H9 (cell line): ENCODE results near the gene CNTN2. TPM values are rescaled to one million over a fixed set of nuclear protein-coding genes. Genes with fewer than 3 reads are reported as not detected.

Source experiments
- DNase-seq: peaks from one replicate; pipeline ENCODE4 v3.0.0-alpha.2; 2017
- H2AFZ ChIP-seq: one replicate; pipeline ENCODE4 v1.6.1; 2013; ENCODE audit warnings: mild to moderate bottlenecking, low read length, control low read depth, moderate library complexity
- H2AK5ac ChIP-seq: 2 replicates; pipeline ENCODE4 v1.6.1; 2013; ENCODE audit warnings: low read length, control low read depth, mixed read lengths; ENCODE audit not compliant: insufficient read length
- H2BK120ac ChIP-seq: one replicate; pipeline ENCODE4 v1.6.1; 2013; ENCODE audit warnings: low read depth, mild to moderate bottlenecking, low read length, control low read depth, inconsistent platforms; ENCODE audit not compliant: poor library complexity, severe bottlenecking
- H2BK12ac ChIP-seq: 2 replicates; pipeline ENCODE4 v1.6.1; 2013; ENCODE audit warnings: low read length, control low read depth, mixed read lengths, low read depth; ENCODE audit not compliant: insufficient read length
- H2BK15ac ChIP-seq: 2 replicates; pipeline ENCODE4 v1.6.1; 2013; ENCODE audit warnings: low read depth, low read length, control low read depth
- H2BK20ac ChIP-seq: one replicate; pipeline ENCODE4 v1.6.1; 2013; ENCODE audit warnings: low read depth, mild to moderate bottlenecking, low read length, control low read depth, inconsistent platforms; ENCODE audit not compliant: poor library complexity, severe bottlenecking
- H2BK5ac ChIP-seq: 2 replicates; pipeline ENCODE4 v1.6.1; 2013; ENCODE audit warnings: low read length, control low read depth, mixed read lengths; ENCODE audit not compliant: insufficient read length
- H3K14ac ChIP-seq: 2 replicates; pipeline ENCODE4 v1.6.1; 2013; ENCODE audit warnings: low read length, control low read depth; ENCODE audit not compliant: insufficient read depth
- H3K18ac ChIP-seq: 2 replicates; pipeline ENCODE4 v1.6.1; 2013; ENCODE audit warnings: low read depth, mild to moderate bottlenecking, mixed read lengths, low read length, control low read depth; ENCODE audit not compliant: insufficient read length
- H3K23ac ChIP-seq: 2 replicates; pipeline ENCODE4 v1.6.1; 2013; ENCODE audit warnings: low read length, control low read depth, mixed read lengths, low read depth; ENCODE audit not compliant: insufficient read length
- H3K23me2 ChIP-seq: 2 replicates; pipeline ENCODE4 v1.6.1; 2013; ENCODE audit warnings: low read depth, mild to moderate bottlenecking, mixed read lengths, low read length, control low read depth; ENCODE audit not compliant: insufficient read length, poor library complexity, severe bottlenecking
- H3K27ac ChIP-seq: 2 replicates; pipeline ENCODE4 v1.5.1; 2013; ENCODE audit warnings: low read length, control low read depth, mixed read lengths, low read depth; ENCODE audit not compliant: insufficient read length
- H3K27me3 ChIP-seq: 2 replicates; pipeline ENCODE4 v1.6.1; 2013; ENCODE audit warnings: low read length, control low read depth, inconsistent platforms; ENCODE audit not compliant: insufficient read depth
- H3K4ac ChIP-seq: 2 replicates; pipeline ENCODE4 v1.6.1; 2013; ENCODE audit warnings: low read depth, mild to moderate bottlenecking, control low read depth, inconsistent platforms, low read length, moderate library complexity
- H3K4me1 ChIP-seq: 2 replicates; pipeline ENCODE4 v1.6.1; 2013; ENCODE audit warnings: low read length, control low read depth, inconsistent platforms; ENCODE audit not compliant: insufficient read depth
- H3K4me2 ChIP-seq: 2 replicates; pipeline ENCODE4 v1.6.1; 2013; ENCODE audit warnings: low read length, control low read depth, mixed read lengths; ENCODE audit not compliant: insufficient read length, insufficient read depth
- H3K56ac ChIP-seq: 2 replicates; pipeline ENCODE4 v1.6.1; 2013; ENCODE audit warnings: low read depth, mild to moderate bottlenecking, mixed read lengths, low read length, control low read depth; ENCODE audit not compliant: insufficient read length
- H3K79me1 ChIP-seq: 2 replicates; pipeline ENCODE4 v1.6.1; 2013; ENCODE audit warnings: low read depth, mild to moderate bottlenecking, moderate library complexity, low read length, control low read depth, inconsistent platforms; ENCODE audit not compliant: insufficient read depth, poor library complexity, severe bottlenecking
- H3K79me2 ChIP-seq: 2 replicates; pipeline ENCODE4 v1.6.1; 2013; ENCODE audit warnings: low read length, control low read depth, inconsistent platforms; ENCODE audit not compliant: insufficient read depth
- H3K9ac ChIP-seq: 2 replicates; pipeline ENCODE4 v1.6.1; 2013; ENCODE audit warnings: low read length, control low read depth, mixed read lengths; ENCODE audit not compliant: insufficient read length; ENCODE audit errors: extremely low read depth
- H3K9me3 ChIP-seq: one replicate; pipeline ENCODE4 v1.6.1; 2013; ENCODE audit warnings: low read depth, low read length, inconsistent platforms; ENCODE audit not compliant: control insufficient read depth
- H3T11ph ChIP-seq: one replicate; pipeline ENCODE4 v1.6.1; 2013; ENCODE audit warnings: mild to moderate bottlenecking, low read length, control low read depth, inconsistent platforms
- H4K20me1 ChIP-seq: one replicate; pipeline ENCODE4 v1.6.1; 2013; ENCODE audit not compliant: control insufficient read depth, insufficient read length, insufficient read depth
- H4K5ac ChIP-seq: 2 replicates; pipeline ENCODE4 v1.6.1; 2013; ENCODE audit warnings: low read depth, mild to moderate bottlenecking, mixed read lengths, low read length, control low read depth; ENCODE audit not compliant: insufficient read length
- H4K8ac ChIP-seq: replicated peaks from 2 replicates; pipeline ENCODE4 v1.6.1; 2013; ENCODE audit warnings: low read length, control low read depth, mixed read lengths, low read depth; ENCODE audit not compliant: insufficient read length
- H4K91ac ChIP-seq: 2 replicates; pipeline ENCODE4 v1.6.1; 2013; ENCODE audit warnings: low read depth, mild to moderate bottlenecking, moderate library complexity, mixed read lengths, low read length, control low read depth; ENCODE audit not compliant: insufficient read length
- H3K27ac Mint-ChIP-seq, 3 experiments: 2 replicates in 2 of 3; 3 replicates in 1 of 3; pipeline ENCODE4 v1.8.0; 2020 to 2021; ENCODE audit warnings: mixed read lengths in 3 of 3, mild to moderate bottlenecking in 1 of 3, moderate library complexity in 1 of 3
- H3K27me3 Mint-ChIP-seq: 2 replicates; pipeline ENCODE4 v1.8.0; 2021; ENCODE audit warnings: low read depth, mild to moderate bottlenecking, moderate library complexity, mixed read lengths
- H3K36me3 Mint-ChIP-seq, 3 experiments: 2 replicates in 2 of 3; 3 replicates in 1 of 3; pipeline ENCODE4 v1.8.0; 2020 to 2021; ENCODE audit warnings: low read depth in 3 of 3, mixed read lengths in 3 of 3; ENCODE audit not compliant: insufficient read depth in 1 of 3
- H3K4me1 Mint-ChIP-seq, 2 experiments: 2 replicates each; pipeline ENCODE4 v1.8.0; 2020; ENCODE audit warnings: mixed read lengths in 2 of 2
- H3K4me3 Mint-ChIP-seq, 2 experiments: 2 replicates in 1 of 2; 3 replicates in 1 of 2; pipeline ENCODE4 v1.8.0; 2020 to 2021; ENCODE audit warnings: mild to moderate bottlenecking in 2 of 2, mixed read lengths in 2 of 2, moderate library complexity in 1 of 2
- H3K9me3 Mint-ChIP-seq, 2 experiments: 2 replicates in 1 of 2; 3 replicates in 1 of 2; pipeline ENCODE4 v1.8.0; 2020; ENCODE audit warnings: mild to moderate bottlenecking in 2 of 2, mixed read lengths in 2 of 2, moderate library complexity in 1 of 2
- total RNA-seq: library from RNA; stranded (reverse); gene quantifications from 2 replicates; pipeline ENCODE4 v1.2.1, GENCODE V29; 2021
- TF ChIP-seq, protein P1 (sequence below): fragments of 200-600 bp; sonication (generic); conservative IDR thresholded peaks from 3 replicates; pipeline ENCODE4 v1.8.0; 2021; ENCODE audit warnings: antibody characterized with exemption, mild to moderate bottlenecking

The CNTN2 gene
- total RNA-seq, 1 experiment from 2014 or later = 0.42 TPM

DNA sequence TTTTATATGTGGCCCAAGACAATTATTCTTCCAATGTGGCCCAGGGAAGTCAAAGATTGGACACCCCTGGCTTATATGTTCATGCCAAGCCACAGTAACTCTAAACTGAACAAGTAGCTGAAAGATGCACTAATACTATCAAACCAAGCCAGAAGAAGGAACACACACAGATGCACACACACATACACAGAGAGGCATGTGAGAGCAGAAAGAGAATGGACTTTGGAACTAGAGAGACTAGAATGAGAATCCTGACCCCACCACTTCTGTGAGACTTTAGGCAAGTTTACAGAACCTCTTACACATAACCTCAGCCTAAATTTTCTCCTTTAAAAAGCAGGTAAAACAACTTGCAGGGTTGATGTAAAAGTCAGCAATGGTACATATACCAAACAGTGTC lies 52.4 kb downstream of the CNTN2 start:
- H3K14ac ChIP-seq = no peak overlapping the region
- H3K36me3 Mint-ChIP-seq = peaks cover 29 to 88% (median 77%) of the 10 kb centered on the region in 3 experiments

More for the DNA sequence above, 52.4 kb downstream of the CNTN2 start:
- H2AK5ac ChIP-seq = no peak overlapping the region
- H3T11ph ChIP-seq = no peak overlapping the region
- Mint-ChIP-seq H3K27me3 (no peaks in the 10 kb centered on the region), H3K27ac (no peak overlapping the region), H3K4me1 (no peaks in the 10 kb centered on the region), H3K9me3 (no peaks in the 10 kb centered on the region), H3K4me3 (no peak overlapping the region)
- H3K18ac ChIP-seq = no peak overlapping the region
- no peak overlapping the region for H2BK120ac ChIP-seq
- H2BK12ac ChIP-seq = no peak overlapping the region
- H4K91ac ChIP-seq = no peak overlapping the region
- H3K9ac ChIP-seq = no peak overlapping the region
- H3K79me2 ChIP-seq = no peaks in the 10 kb centered on the region
- H4K5ac ChIP-seq = no peak overlapping the region
- H3K23me2 ChIP-seq = no peaks in the 10 kb centered on the region
- no peak overlapping the region for H2AFZ ChIP-seq
- no peak overlapping the region for H3K56ac ChIP-seq
- H4K20me1 ChIP-seq = no peaks in the 10 kb centered on the region
- H3K4me1 ChIP-seq = no peaks in the 10 kb centered on the region
- no peak overlapping the region for H3K4ac ChIP-seq
- H2BK15ac ChIP-seq = no peak overlapping the region
- no peak overlapping the region for H2BK20ac ChIP-seq
- H3K4me2 ChIP-seq = no peak overlapping the region
- no peak overlapping the region for H4K8ac ChIP-seq
- H3K23ac ChIP-seq = no peak overlapping the region
- H3K9me3 ChIP-seq = no peaks in the 10 kb centered on the region
- H3K27me3 ChIP-seq = no peaks in the 10 kb centered on the region
- H3K27ac ChIP-seq = no peak overlapping the region
- H3K79me1 ChIP-seq = no peaks in the 10 kb centered on the region
- TF ChIP-seq, protein P1, sequence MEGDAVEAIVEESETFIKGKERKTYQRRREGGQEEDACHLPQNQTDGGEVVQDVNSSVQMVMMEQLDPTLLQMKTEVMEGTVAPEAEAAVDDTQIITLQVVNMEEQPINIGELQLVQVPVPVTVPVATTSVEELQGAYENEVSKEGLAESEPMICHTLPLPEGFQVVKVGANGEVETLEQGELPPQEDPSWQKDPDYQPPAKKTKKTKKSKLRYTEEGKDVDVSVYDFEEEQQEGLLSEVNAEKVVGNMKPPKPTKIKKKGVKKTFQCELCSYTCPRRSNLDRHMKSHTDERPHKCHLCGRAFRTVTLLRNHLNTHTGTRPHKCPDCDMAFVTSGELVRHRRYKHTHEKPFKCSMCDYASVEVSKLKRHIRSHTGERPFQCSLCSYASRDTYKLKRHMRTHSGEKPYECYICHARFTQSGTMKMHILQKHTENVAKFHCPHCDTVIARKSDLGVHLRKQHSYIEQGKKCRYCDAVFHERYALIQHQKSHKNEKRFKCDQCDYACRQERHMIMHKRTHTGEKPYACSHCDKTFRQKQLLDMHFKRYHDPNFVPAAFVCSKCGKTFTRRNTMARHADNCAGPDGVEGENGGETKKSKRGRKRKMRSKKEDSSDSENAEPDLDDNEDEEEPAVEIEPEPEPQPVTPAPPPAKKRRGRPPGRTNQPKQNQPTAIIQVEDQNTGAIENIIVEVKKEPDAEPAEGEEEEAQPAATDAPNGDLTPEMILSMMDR = no peak
- no peak overlapping the region for H2BK5ac ChIP-seq
- no peak for DNase-seq
